ENCODE results near the gene ANKS6. TPM values are rescaled to one million over a fixed set of nuclear protein-coding genes. Genes with fewer than 3 reads are reported as not detected.
A peak's percentile ranks its signal among the peaks of the same experiment; 100 is the strongest.

Gene ANKS6
- total and polyA plus RNA-seq, 9 of the 15 experiments (the other 6 are each of a cell fraction or from before 2014, with no cell fraction given) = 9.9 to 74.5 (median 36.9) TPM

DNA sequence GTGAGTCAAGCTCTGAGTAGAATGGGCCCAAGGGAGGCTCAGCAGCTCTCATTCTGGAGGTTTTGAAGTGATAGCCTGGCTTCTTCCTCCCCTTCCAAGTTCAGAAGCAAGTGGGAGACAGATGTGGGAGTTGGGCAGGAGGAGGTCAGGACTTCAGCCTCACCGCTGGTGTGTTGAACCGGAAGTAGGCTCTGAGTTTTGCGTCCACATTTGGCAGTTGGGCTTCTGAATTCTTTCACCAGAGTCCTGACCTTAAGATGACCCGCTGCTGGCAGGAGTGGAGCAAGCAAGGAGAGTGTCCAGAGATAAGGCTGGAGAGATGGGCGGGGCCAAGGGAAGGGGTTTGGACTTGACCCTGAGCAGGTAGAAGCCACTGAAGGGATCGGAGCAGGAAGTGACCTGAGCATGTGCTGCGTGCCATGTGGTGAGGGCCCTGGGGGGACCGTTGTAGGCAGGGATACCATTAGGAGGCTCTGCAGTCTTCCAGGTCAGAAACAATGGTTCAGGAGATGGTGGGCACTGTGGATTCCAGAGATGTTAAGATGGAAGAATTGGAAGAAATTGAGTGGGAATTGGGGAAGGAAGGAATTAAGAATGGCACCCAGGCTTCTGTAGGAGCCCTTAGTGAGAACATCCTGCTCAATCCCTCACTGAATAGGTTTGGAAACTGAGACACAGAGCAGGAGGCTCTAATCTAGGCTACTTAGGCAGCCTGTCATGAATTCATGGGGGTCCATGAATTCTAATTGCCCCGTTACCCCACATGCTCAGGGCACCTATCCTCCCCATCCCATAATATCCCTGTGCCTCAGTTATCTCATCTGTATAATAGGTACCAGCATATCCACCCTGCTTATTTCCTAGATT is 37.0 kb upstream of the ANKS6 start:
- peak; percentile 92 to 99 (median 94) for DNase-seq (ENCODE audit: extremely low read depth in 1 of 4, low spot score in 3 of 4)
- H3K9me3 ChIP-seq (replicated peaks; ENCODE audit: control insufficient read depth, insufficient read depth, low read depth, low read length) = no peaks in the 10 kb centered on the region
- BruUV-seq (replicated peaks) = TSS peak; percentile 79
- peak; percentile 34; the same call in 1 of the 2 replicates for TF ChIP-seq BCOR (IDR thresholded peaks at IDR 0.05)
- TF ChIP-seq THRB (CRISPR knock-in tag; conservative IDR thresholded peaks at IDR 0.05) = 0 out of 2 replicates have a peak, but pooled peaks have one; percentile 61
- TF ChIP-seq EHMT2 (IDR thresholded peaks at IDR 0.05) = 0 out of 2 replicates have a peak, but pooled peaks have one; percentile 3
- TF ChIP-seq BRD9 (IDR thresholded peaks at IDR 0.05; ENCODE audit: low read depth, partially characterized antibody) = peak; percentile 74
- peak in 1 of 2 experiments; percentile 82; a peak in 2 of 4 replicates for TF ChIP-seq HDAC1 (IDR thresholded peaks at IDR 0.05)
- TF ChIP-seq NR3C1 (CRISPR knock-in tag; IDR thresholded peaks at IDR 0.05) = no peak
- TF ChIP-seq PURB (CRISPR knock-in tag; IDR thresholded peaks at IDR 0.05; ENCODE audit: low read depth) = no peak
- 0 out of 2 replicates have a peak, but pooled peaks have one; percentile 2 for TF ChIP-seq NFE2L1 (tag; IDR thresholded peaks at IDR 0.05; ENCODE audit: borderline replicate concordance, low read depth)
- TF ChIP-seq BACH1 (tag; IDR thresholded peaks at IDR 0.05) = no peak; the same call in 1 of the 2 replicates
- TF ChIP-seq ZNF165 (CRISPR knock-in tag; IDR thresholded peaks at IDR 0.05; ENCODE audit: borderline replicate concordance) = no peak
- TF ChIP-seq NCOA4 (IDR thresholded peaks at IDR 0.05; ENCODE audit: partially characterized antibody) = no peak
- no peak for TF ChIP-seq PHB2 (IDR thresholded peaks at IDR 0.05; ENCODE audit: low read depth)
- TF ChIP-seq, protein P1, sequence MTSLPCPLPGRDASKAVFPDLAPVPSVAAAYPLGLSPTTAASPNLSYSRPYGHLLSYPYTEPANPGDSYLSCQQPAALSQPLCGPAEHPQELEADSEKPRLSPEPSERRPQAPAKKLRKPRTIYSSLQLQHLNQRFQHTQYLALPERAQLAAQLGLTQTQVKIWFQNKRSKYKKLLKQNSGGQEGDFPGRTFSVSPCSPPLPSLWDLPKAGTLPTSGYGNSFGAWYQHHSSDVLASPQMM (CRISPR knock-in tag; IDR thresholded peaks at IDR 0.05) = no peak
- TF ChIP-seq TAF1 (IDR thresholded peaks at IDR 0.05; ENCODE audit: control insufficient read depth, extremely low read depth, insufficient read depth, low read length, severe bottlenecking) = peak; percentile 45
- TF ChIP-seq CBFA2T2 (conservative IDR thresholded peaks at IDR 0.05) = peak; percentile 64
- TF ChIP-seq FOS (IDR thresholded peaks at IDR 0.05; ENCODE audit: extremely low read depth, insufficient read length) = no peak
- TF ChIP-seq ZNF668 (CRISPR knock-in tag; IDR thresholded peaks at IDR 0.05) = peak; percentile 9; the same call in 1 of the 2 replicates
- TF ChIP-seq CBX2 (IDR thresholded peaks at IDR 0.05; ENCODE audit: insufficient read depth, low read length, poor library complexity, severe bottlenecking) = no peak
- TF ChIP-seq CEBPB (tag; IDR thresholded peaks at IDR 0.05) = peak; percentile 92
- peak; percentile 88 for TF ChIP-seq ZNF584 (CRISPR knock-in tag; IDR thresholded peaks at IDR 0.05; ENCODE audit: low read depth)
- TF ChIP-seq SAFB (IDR thresholded peaks at IDR 0.05; ENCODE audit: borderline replicate concordance, low read depth, low read length) = no peak

More for the DNA sequence above, 37.0 kb upstream of the ANKS6 start:
- H2AFZ ChIP-seq (ENCODE audit: low read depth, low read length) = peak overlapping the region; percentile 83
- POLR2A ChIA-PET = interaction anchor here (0.7 to 1.0 kb wide), 4 partner anchors 10 to 36 kb away, joined by 3 to 4 read pairs (median 3); no protein-coding TSS in a partner anchor
- peak overlapping the region; percentile 98 for H3K27ac ChIP-seq (ENCODE audit: extremely low read depth, low read depth, low read length)
- peaks cover 82% of the 10 kb centered on the region for H3K36me3 ChIP-seq (ENCODE audit: control insufficient read depth, insufficient read depth, low read length)
- H3K9ac ChIP-seq (ENCODE audit: insufficient read depth in 1 of 2, low read depth in 2 of 2, low read length in 2 of 2) = peak overlapping the region; percentile 70 to 73; a peak in 3 of 4 replicates
- ATAC-seq = peak; percentile 96
- no peaks in the 10 kb centered on the region for H3K9me1 ChIP-seq (ENCODE audit: control insufficient read depth, insufficient read depth, low read length)
- peak overlapping the region; percentile 4; the same call in 1 of the 2 replicates for H3K4me3 ChIP-seq
- intact Hi-C loops (cut with micrococcal nuclease) = loop anchor here (1.0 to 5.0 kb wide), 2 partner anchors 25 to 36 kb away; partner anchors contain the start of gene ANKS6
- peak; percentile 99 for FAIRE-seq
- peaks cover 36 to 51% of the 10 kb centered on the region in 2 experiments for H3K4me1 ChIP-seq (replicated peaks in 1 of 2; ENCODE audit: control insufficient read depth in 2 of 2, insufficient read depth in 2 of 2, low read length in 2 of 2)
- CTCF ChIA-PET (ENCODE audit: low intra/inter-chr PET ratio) = no interaction called here
- H3K4me2 ChIP-seq (ENCODE audit: insufficient read depth, low read length) = peak overlapping the region; percentile 58
- H3K79me2 ChIP-seq (ENCODE audit: control insufficient read depth, insufficient read depth, low read length) = peaks cover 20% of the 10 kb centered on the region; the same call in 2 of the 3 replicates
- in situ Hi-C loops (cut with MboI) = no loop called here
- whole genome bisulfite sequencing (ENCODE audit: insufficient coverage, low coverage, missing lambda C conversion rate) = 10% methylated on average over 9 of the region's 9 CpGs
- no peaks in the 10 kb centered on the region for H4K20me1 ChIP-seq (replicated peaks; ENCODE audit: control insufficient read depth, insufficient read depth, low read length)
- no peaks in the 10 kb centered on the region for H3K27me3 ChIP-seq (ENCODE audit: control insufficient read depth in 2 of 2, insufficient read depth in 2 of 2, low read length in 2 of 2)

Measured in K562 (cell line).